ENCODE results near the gene LIM2.

Gene LIM2

GRCh38 chr19:51366389-51367254 lies 21.2 kb downstream of the LIM2 start (continued):
- TF ChIP-seq BCL11B (tag by site-specific recombination; IDR thresholded peaks at IDR 0.05; ENCODE audit: low read depth) (peak; percentile 87; the same call in 1 of the 2 replicates), KLF17 (tag by site-specific recombination; IDR thresholded peaks at IDR 0.05) (peak; percentile 67; the same call in 1 of the 2 replicates), ZBTB26 (tag by site-specific recombination; optimal IDR thresholded peaks at IDR 0.05) (peak; percentile 55), ZNF692 (tag by site-specific recombination; IDR thresholded peaks at IDR 0.05) (peak; percentile 52), ZNF510 (tag by site-specific recombination; IDR thresholded peaks at IDR 0.05; ENCODE audit: insufficient replicate concordance) (no peak), ZNF266 (tag by site-specific recombination; IDR thresholded peaks at IDR 0.05; ENCODE audit: low read depth) (no peak), ZFP69B (tag by site-specific recombination; IDR thresholded peaks at IDR 0.05) (peak; percentile 77), ZXDB (tag by site-specific recombination; IDR thresholded peaks at IDR 0.05) (peak; percentile 57; the same call in 1 of the 2 replicates), ZNF10 (tag by site-specific recombination; IDR thresholded peaks at IDR 0.05) (peak; percentile 10; the same call in 1 of the 2 replicates), PRDM10 (tag by site-specific recombination; IDR thresholded peaks at IDR 0.05) (peak; percentile 48), ZNF214 (tag by site-specific recombination; IDR thresholded peaks at IDR 0.05; ENCODE audit: borderline replicate concordance) (no peak), TCF7L2 (IDR thresholded peaks at IDR 0.05; ENCODE audit: borderline replicate concordance, low read depth, low read length) (no peak), ZBTB44 (tag by site-specific recombination; IDR thresholded peaks at IDR 0.05) (no peak), PATZ1 (tag by site-specific recombination; IDR thresholded peaks at IDR 0.05) (peak; percentile 36), ZNF335 (tag by site-specific recombination; conservative IDR thresholded peaks at IDR 0.05) (peak; percentile 81), YY2 (tag by site-specific recombination; IDR thresholded peaks at IDR 0.05) (peak; percentile 76), KLF16 (tag by site-specific recombination; IDR thresholded peaks at IDR 0.05) (peak; percentile 78; the same call in 1 of the 2 replicates), ELK4 (IDR thresholded peaks at IDR 0.05; ENCODE audit: borderline replicate concordance, low read depth, low read length) (no peak), ZBTB7A (tag by site-specific recombination; IDR thresholded peaks at IDR 0.05; ENCODE audit: low read depth) (peak; percentile 53; the same call in 1 of the 2 replicates), ZBTB6 (tag by site-specific recombination; IDR thresholded peaks at IDR 0.05) (peak; percentile 74; the same call in 1 of the 2 replicates), ZNF623 (tag by site-specific recombination; IDR thresholded peaks at IDR 0.05) (0 out of 2 replicates have a peak, but pooled peaks have one; percentile 26), ZNF76 (tag by site-specific recombination; IDR thresholded peaks at IDR 0.05; ENCODE audit: borderline replicate concordance, low read depth) (peak; percentile 79), ZNF121 (tag by site-specific recombination; IDR thresholded peaks at IDR 0.05) (no peak), ZSCAN16 (tag by site-specific recombination; IDR thresholded peaks at IDR 0.05) (peak; percentile 85)

Data from HEK293 (cell line).